H7 (cell line): Measurements from ENCODE around the gene SMYD3. TPM values are rescaled to one million over a fixed set of nuclear protein-coding genes. Genes with fewer than 3 reads are reported as not detected.

Source experiments
- DNase-seq: peaks from one replicate; pipeline ENCODE4 v3.0.0; 2012
- H3K27me3 ChIP-seq: 2 replicates; pipeline ENCODE4 v1.6.0; 2011; ENCODE audit warnings: mild to moderate bottlenecking, low read length; ENCODE audit not compliant: control insufficient read depth, insufficient read depth
- H3K36me3 ChIP-seq: replicated peaks from 2 replicates; pipeline ENCODE4 v1.5.1; 2011; ENCODE audit warnings: low read length; ENCODE audit not compliant: control insufficient read depth, insufficient read depth
- H3K4me3 ChIP-seq: 2 replicates; pipeline ENCODE4 v1.5.1; 2011; ENCODE audit warnings: low read depth, mild to moderate bottlenecking, control low read depth, low read length, moderate library complexity; ENCODE audit not compliant: insufficient read depth
- total RNA-seq: library from RNA; depleted of rRNA; stranded (reverse); fragments of >200 nt; shearing (Covaris generic); gene quantifications from 2 replicates; pipeline ENCODE4 v1.2.3, GENCODE V29; 2014

The SMYD3 gene
- total RNA-seq, 1 experiment from 2014 or later: 31.0 TPM

DNA sequence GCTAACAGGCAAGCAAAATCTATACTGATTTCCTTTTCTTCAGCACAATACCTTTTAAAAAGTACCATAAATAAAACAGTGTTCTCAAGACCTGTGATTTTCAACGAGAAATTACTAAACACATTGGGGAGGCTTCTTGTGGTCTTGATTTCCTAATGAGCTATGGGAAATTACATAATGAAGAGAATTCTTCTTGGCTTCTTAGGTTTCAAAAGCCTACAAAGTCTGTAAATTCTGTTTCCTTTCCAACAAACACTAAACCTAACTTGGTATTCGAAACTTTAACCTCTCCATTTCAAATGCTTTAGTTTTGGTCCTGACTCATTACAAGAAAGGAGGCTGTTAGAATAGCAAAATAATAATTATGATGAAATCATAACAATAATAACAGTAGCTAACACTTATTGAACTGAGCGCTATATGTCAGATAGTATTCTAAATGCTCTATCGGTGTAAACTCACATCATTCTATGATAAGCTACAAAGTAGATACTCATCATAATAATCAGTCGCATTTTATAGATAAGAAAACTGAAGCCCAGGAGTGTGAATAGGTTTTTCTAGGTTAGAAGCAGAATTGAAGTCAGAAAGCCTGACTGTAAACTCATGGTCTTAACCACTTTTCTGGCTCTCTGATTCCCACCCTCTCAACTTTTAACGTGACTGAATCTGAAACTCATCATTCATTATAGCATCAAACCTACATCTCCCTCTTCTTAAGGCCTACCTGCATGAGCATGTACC is 486.7 kb downstream of the SMYD3 start:
- no peaks in the 10 kb centered on the region for H3K27me3 ChIP-seq
- no peak for DNase-seq
- H3K4me3 ChIP-seq: no peak overlapping the region
- no peaks in the 10 kb centered on the region for H3K36me3 ChIP-seq

DNA sequence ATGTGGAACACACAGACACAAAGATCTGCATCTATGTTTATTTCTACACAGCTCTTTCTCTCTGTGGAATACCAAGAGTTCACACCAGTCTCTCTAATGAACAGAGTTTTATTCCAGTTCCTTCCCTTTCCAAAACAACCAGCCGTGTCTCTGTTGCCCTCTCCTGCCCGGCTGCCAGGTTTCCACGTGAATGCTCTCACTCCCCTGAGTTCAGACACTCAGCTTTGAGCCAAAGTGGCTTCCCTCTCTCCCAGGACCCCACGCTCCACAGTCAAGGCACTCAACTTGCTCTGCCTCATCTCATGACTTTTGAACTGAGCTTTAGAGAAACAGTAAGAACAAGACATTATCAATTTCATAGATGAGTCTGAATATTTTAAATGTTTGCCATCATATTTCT is 488.9 kb downstream of the SMYD3 start:
- no peaks in the 10 kb centered on the region for H3K36me3 ChIP-seq
- DNase-seq: no peak
- H3K27me3 ChIP-seq: no peaks in the 10 kb centered on the region
- H3K4me3 ChIP-seq: no peak overlapping the region

DNA sequence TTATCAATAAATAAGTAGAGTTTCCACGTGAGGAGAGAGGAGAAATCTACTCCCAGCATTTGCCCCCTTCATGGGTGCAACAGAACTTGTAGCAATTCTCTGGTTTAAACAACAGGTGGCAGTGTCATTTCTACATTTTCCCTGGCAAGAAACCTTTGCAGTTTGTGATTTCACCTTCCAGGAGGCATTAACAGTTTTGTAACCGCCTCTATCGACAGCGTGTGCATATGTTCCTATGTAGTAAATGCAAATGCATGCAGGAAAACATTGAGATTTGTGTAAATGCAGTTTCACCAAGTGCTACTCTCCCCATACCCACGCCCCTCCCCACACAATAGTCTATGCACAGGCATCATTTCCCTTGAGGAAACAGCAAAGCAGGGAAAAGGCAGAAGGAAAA is 494.7 kb downstream of the SMYD3 start:
- no peaks in the 10 kb centered on the region for H3K27me3 ChIP-seq
- no peaks in the 10 kb centered on the region for H3K36me3 ChIP-seq
- DNase-seq: peak; percentile 47
- no peak overlapping the region for H3K4me3 ChIP-seq

GRCh38 chr1:246010386-246010785 is 496.7 kb downstream of the SMYD3 start:
- H3K36me3 ChIP-seq: no peaks in the 10 kb centered on the region
- H3K27me3 ChIP-seq: no peaks in the 10 kb centered on the region
- DNase-seq: no peak
- H3K4me3 ChIP-seq: no peak overlapping the region

DNA sequence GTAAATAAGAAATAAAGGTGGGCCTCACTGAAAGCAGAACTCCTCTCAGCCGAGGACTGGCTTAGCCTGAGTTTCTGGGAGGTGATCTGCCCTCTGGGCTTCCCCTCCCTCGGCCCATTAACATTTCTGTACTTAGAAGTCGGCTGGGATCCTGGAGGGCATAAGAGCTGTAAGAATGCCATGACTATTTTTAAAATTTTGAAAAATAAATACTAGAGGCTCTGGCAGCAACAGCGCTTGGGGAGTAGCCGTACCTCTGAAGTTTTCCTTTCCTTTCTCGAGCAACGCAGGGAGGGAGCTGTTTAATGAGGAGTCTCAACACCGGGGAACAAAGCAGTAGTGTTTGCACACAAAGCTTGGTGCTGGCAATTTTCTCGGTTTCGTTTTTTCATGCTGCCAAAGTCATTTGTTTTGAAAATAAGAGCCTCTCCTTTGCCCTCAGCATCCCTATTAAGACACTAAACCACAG is 498.7 kb downstream of the SMYD3 start:
- peak; percentile 40 for DNase-seq
- H3K36me3 ChIP-seq: no peaks in the 10 kb centered on the region
- H3K4me3 ChIP-seq: no peak overlapping the region
- no peaks in the 10 kb centered on the region for H3K27me3 ChIP-seq

GRCh38 chr1:246005067-246005466 is 502.0 kb downstream of the SMYD3 start:
- H3K36me3 ChIP-seq: no peaks in the 10 kb centered on the region
- no peak for DNase-seq

GRCh38 chr1:246004301-246004700 is 502.8 kb downstream of the SMYD3 start:
- H3K4me3 ChIP-seq: no peak overlapping the region
- H3K36me3 ChIP-seq: no peaks in the 10 kb centered on the region
- H3K27me3 ChIP-seq: no peaks in the 10 kb centered on the region
- DNase-seq: no peak

More at GRCh38 chr1:246005067-246005466, 502.0 kb downstream of the SMYD3 start:
- no peak overlapping the region for H3K4me3 ChIP-seq
- H3K27me3 ChIP-seq: no peaks in the 10 kb centered on the region

DNA sequence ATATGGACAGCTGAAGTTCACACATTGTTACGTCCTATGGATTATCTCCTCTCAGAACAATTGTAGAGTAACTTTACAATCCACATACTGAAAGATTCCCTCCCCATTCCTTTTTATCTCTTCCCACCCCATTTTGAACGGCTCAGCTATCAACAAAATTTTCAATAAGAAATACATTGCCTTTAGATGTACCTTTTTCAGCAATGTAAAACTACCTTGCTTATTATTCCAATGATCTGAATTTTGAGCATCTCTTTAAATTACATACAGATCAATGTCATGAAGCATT is 503.7 kb downstream of the SMYD3 start:
- Histone ChIP-seq H3K27me3 (no peaks in the 10 kb centered on the region), H3K4me3 (no peak overlapping the region), H3K36me3 (no peaks in the 10 kb centered on the region)
- no peak for DNase-seq

GRCh38 chr1:246002725-246003441 is 504.2 kb downstream of the SMYD3 start:
- H3K4me3 ChIP-seq: no peak overlapping the region
- no peaks in the 10 kb centered on the region for H3K36me3 ChIP-seq
- peak; percentile 86 for DNase-seq
- no peaks in the 10 kb centered on the region for H3K27me3 ChIP-seq

- Histone ChIP-seq H3K4me3 (no peak overlapping the region), H3K27me3 (no peaks in the 10 kb centered on the region), H3K36me3 (no peaks in the 10 kb centered on the region)
- no peak for DNase-seq
These were observed 505.2 kb downstream of the SMYD3 start for GRCh38 chr1:246001837-246002230.

GRCh38 chr1:246001142-246001836 is 505.8 kb downstream of the SMYD3 start:
- Histone ChIP-seq H3K36me3 (no peaks in the 10 kb centered on the region), H3K27me3 (no peaks in the 10 kb centered on the region), H3K4me3 (no peak overlapping the region)
- DNase-seq: no peak

- Histone ChIP-seq H3K36me3 (no peaks in the 10 kb centered on the region), H3K4me3 (no peak overlapping the region), H3K27me3 (no peaks in the 10 kb centered on the region)
- DNase-seq: no peak
These were observed 506.5 kb downstream of the SMYD3 start for GRCh38 chr1:246000638-246001015.

DNA sequence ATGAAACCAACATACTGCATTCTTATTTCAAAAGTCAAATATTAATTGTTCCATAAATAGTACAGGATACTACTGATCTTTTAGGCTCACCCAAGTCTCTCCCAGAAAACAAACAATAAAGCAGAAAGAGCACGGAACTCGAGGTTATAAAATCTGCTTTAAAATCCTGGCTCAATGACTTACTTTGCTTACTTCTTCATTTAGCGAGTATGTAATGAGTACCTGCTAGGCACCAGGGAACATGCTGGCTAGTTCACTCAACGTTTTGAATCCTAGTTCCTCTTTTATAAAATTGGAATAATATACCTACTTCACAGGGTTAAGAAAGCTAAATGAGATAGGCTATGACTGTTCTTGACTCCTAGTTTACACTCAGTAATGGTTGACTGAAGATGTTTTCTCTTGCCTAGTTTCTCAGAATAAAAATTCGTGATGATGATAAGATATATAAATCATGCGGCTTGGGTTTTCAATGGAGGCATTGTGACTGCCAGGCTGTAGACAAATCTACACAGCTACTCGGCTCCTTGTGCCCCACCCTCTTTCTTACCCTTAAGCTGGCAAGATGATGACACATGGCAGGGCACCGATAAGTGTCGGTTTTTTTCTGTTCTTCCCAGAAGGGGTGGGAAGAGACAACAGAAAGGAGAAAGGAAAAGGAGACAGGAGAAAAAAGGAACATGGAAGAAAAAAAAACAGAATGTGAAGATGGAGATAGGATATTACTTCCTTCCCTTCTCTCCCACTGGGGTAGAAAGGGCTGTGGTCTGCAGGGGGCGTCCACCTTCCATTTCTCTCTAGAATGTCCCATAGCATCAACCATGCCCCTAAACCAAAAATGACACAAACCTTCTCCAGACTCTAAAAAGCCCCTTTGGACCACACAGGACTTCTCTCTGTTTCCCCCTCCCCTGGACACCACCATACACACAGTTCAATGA is 507.1 kb downstream of the SMYD3 start:
- no peak overlapping the region for H3K4me3 ChIP-seq
- no peaks in the 10 kb centered on the region for H3K27me3 ChIP-seq
- H3K36me3 ChIP-seq: no peaks in the 10 kb centered on the region
- DNase-seq: no peak
